Hypothalamus (tissue), 51 donors: ENCODE data around the gene SUGP1.
"Not testable (repeated sequence)": the region's sequence is repeated elsewhere in the genome, so short reads cannot be mapped to it uniquely, and the experiment has no call there.

Experiments
- DNase-seq, 51 donors: peaks; one replicate each; lab custom pipeline; 2025; lab: John Stamatoyannopoulos, UW

The SUGP1 gene

DNA sequence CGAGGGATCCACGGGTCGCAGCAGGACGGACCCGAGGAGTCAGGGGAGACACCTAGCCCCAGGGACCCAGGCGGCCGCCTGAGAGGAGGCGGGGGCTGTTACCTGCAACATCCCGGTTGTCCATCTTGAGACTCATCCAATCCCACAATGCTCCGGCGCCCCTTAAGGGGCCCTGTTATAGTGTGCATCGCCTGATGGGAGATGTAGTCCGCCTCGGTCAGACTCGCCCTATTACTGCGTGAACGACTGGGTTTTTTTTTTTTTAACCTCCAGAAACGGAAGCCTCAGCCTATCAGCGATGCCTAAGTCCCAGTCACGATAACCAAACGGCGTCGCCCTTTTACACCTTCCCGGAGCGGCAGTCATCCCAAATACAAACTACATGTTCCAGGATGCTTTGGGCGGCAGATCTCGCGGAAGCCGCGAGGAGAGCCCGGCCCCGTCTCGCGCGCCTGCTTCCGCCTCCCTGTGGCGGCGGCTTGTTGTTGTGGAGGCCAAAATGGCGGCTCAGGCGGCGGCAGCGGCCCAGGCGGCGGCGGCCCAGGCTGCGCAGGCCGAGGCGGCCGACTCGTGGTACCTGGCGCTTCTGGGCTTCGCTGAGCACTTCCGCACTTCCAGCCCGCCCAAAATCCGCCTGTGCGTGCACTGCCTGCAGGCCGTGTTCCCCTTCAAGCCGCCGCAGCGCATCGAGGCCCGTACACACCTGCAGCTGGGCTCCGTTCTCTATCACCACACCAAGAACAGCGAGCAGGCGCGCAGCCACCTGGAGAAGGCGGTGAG, at the start of gene SUGP1, which contains the start of gene MAU2:
SUGP1 (minus strand) TSS at position 149 of the 780 bp plus-strand sequence; CDS start at position 136, 13 bp downstream.
MAU2 (plus strand) TSS at position 469 of the 780 bp plus-strand sequence; CDS start at position 500, 31 bp downstream.
- peak; percentile 35 to 94 (median 82) for DNase-seq

DNA sequence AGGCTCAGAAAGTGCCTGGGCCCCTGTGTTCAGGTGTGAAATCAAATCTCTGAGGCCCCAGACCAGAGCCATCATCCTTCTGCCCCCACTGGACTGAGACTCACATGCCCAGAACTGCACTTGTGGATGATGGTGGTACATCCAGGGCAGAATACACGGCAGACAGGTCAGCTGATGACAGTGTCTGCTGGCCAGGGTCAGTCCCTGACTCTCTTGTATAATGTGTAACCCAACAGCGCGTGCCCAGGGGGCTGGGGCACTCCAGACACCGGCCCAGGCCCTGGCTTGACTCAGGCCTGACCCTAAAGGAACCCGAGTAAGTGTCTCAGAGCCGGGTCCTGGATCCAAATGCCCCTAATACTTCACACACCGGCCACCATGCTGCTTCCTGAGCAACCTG, 47.8 kb upstream of the SUGP1 start:
- DNase-seq: no peak

GRCh38 chr19:19366434-19367396, 46.4 kb upstream of the SUGP1 start:
- DNase-seq: peak in 35 of 51 donors; percentile 1 to 60 (median 22)

DNA sequence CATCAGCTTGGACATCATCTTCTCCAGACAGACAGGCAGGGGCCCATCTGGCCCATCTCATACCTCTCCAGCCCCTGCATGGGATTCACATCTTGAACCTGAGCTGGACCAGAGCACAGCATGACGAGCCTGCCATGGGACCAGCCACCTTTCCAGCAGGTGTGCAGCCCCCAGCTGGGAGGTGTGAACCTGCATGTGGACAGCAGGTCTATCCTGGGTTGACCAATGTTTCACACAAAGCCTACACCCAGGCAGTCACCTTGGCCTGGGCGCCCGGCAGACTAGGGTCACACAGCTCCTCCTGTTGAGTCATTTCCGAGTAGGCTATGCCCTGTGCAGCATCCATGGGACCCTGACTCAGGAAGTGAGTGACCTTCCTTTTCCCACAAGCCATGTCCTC, 41.8 kb upstream of the SUGP1 start:
- no peak for DNase-seq

DNA sequence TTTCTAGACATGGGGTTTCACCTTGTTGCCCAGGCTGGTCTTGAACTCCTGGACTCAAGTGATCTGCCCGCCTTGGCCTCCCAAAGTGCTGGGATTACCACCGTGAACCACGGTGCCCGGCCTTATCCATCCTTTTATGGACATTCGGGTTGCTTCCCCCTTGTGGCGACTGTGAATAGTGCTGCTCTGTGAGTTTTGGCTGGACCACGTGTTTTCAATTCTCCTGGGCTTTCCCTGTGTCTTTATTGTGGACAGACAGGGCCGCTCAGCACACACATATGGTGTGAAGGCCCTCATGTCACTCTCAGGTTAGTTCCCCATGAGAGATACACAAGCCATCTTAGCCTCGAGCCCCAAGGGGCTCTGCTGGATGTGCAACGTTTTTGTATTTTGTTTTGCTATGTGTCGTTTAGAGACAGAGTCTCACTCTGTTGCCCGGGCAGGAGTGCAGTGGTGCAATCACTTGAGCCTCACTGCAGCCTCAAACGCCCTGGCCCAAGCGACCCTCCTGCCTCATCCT, 40.8 kb upstream of the SUGP1 start:
- peak in 43 of 51 donors; percentile 5 to 71 (median 41) for DNase-seq

DNA sequence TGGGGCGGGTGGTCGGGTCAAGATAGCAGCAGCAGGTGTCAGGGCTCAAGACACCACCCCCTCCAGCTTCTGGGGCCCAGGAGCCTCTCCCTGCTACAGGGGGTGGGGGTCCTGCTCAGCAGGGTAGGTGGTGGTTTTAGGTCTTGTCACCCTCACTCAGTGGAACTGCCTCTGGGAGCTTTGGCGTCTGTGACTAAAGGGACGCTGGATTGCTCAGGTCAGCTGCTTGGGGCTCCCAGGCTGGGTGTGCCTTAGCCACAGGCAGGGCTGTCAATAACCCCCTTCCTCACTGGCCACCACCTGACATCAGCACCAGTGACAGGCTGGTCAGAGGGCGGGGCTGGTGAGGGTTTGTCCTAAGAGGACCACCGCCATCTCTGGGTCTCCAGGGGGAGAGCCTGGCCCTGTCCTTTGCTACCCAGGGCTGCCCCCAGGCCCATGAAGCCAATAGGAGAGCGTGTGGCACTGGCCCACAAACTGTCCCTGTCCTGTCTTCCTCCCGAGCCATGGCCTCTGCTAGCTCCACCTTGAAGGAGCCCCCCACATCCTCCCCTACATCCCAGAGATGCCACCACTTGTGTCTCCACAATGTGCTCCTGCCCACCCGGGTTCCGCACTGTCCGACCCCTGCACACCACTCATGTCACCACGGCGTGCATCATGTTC, 36.7 kb upstream of the SUGP1 start:
- DNase-seq: no peak

DNA sequence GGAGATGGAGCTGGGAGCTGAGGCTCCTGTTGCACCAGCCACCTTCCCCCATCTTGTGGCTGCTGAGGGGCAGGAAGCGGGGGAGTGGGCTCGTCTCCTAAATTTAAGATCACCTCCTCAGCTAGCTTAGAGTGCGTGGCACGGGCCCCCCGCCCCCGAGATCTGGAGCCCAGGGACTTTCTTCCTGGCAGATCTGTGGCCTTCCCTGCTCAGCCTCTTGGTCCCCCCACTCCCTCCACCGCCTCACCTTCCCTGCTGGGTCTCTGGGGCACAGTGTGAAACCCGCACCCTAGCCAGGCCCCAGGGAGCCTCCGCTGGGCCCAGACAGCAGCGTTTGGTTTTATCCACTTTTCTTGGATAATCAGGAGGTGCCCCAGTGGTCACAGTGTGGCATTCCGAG, 36.2 kb upstream of the SUGP1 start:
- no peak for DNase-seq

DNA sequence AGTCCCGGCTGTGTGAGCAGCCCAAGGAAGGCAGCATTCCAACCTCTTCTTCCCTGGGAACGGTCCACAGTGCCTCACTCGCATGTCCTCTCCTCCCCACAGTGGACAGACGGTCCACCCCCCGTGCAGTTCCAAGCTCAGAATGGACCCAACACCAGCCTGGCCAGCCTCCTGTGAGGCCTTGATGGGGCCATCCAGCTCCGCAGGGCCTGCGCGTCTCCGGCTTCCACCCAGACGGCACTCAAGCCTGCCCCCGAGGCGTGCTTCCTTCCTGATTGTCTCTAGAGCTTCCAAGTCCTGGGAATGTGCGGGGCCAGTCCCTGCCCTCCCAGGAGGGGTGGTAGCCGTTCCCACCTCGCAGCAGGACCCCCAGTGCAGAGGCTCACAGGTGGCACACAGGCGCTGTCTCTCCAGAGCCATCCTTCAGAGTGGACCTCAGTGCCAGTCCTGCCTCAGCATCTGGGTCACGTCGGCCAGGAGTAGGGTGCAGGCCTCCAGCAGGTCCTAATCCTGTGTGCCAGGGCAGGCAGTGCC, 35.4 kb upstream of the SUGP1 start:
- no peak for DNase-seq

DNA sequence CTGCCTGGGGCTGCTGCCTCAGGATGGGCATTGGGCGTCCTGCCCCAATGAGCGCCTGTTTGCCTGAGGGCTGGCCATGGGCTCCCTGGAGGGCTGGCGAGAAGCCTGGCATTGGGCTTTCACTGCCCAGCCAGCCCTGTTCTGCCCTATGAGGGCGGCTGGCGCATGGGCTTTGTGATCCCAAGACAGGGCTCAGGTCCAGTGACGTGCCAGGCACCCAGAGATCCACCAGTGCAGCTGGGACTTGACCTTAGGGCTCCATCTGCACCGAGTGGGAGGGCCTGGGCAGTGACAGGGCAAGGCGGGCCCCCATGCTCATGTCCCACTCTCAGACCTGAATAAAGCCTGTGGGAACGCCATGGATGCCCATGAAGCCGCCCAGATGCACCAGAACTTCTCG, 34.6 kb upstream of the SUGP1 start:
- peak in 1 of 51 donors; percentile 4 for DNase-seq

- no peak for DNase-seq
These were observed 33.7 kb upstream of the SUGP1 start for GRCh38 chr19:19354007-19354406.

DNA sequence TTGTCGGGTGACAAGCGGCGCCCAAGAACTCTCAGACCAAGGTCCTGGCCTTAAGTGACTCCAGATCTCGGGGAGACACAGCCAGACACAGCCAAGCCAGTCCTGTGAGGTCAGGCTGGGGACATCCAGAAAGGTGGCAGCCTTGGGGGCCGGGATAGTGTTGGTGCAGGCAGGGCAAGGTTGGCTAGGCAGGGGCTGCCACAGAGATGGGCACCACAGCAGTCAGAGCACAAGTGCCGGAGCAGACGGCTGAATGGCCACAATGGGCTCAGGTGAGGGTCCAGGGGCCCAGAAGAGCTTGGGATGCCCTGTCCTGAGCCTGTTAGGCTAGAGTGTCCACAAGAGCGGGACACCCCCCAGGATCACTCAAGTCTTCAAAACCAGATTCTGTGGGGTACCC, 32.5 kb upstream of the SUGP1 start:
- DNase-seq: no peak

DNA sequence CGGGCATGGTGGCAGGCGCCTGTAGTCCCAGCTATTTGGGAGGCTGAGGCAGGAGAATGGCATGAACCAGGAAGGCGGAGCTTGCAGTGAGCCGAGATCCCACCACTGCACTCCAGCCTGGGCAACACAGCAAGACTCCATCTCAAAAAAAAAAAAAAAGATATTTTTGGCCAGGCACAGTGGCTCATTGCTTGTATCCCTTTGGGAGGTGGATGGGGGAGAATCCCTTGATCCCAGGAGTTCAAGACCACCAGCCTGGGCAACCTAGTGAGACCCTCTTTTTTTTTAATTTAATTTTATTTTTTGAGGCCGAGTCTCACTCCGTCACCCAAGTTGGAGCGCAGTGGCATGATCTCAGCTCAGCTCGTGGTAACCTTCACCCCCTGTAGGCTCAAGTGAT, 30.4 kb upstream of the SUGP1 start:
- DNase-seq: not testable (repeated sequence)

DNA sequence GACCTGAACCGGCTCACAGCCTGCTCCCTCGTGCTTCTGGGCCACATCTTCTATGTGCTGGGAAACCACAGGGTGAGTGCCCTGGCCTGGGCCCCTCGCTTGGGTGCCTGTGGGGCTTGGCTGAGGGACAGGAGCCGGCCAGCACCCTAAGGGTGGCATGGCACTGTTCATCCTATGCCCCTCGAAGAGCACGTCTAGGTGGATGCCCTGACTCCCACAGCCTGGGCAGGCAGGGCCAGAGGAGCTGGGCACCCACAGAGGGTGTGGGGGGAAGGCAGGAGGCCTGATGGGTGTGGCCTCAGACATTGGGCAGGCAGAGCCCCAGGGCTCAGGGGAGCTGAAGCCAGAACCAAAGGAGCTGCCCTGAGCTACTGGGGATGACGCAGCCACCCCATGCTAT, 29.1 kb upstream of the SUGP1 start:
- no peak for DNase-seq

DNA sequence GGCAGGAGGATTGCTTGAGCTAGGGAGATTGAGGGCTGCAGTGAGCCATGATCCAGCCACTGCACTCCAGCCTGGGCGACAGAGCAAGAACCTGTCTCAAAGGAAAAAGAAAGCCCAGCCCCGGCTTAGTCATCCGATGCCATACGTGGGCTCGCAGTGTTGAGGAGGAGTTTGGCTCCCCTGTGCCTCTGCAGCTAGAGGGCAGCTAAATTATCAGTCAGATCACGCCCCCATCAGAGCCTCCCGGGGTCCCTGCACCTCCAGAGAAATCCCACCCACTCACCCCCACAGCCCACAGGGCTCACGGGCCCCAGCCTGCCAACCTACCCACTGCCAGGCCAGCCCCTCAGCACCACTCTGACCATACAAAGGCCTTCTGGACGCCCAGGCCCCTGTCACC, 28.0 kb upstream of the SUGP1 start:
- DNase-seq: peak in 2 of 51 donors; percentile 5 to 31

DNA sequence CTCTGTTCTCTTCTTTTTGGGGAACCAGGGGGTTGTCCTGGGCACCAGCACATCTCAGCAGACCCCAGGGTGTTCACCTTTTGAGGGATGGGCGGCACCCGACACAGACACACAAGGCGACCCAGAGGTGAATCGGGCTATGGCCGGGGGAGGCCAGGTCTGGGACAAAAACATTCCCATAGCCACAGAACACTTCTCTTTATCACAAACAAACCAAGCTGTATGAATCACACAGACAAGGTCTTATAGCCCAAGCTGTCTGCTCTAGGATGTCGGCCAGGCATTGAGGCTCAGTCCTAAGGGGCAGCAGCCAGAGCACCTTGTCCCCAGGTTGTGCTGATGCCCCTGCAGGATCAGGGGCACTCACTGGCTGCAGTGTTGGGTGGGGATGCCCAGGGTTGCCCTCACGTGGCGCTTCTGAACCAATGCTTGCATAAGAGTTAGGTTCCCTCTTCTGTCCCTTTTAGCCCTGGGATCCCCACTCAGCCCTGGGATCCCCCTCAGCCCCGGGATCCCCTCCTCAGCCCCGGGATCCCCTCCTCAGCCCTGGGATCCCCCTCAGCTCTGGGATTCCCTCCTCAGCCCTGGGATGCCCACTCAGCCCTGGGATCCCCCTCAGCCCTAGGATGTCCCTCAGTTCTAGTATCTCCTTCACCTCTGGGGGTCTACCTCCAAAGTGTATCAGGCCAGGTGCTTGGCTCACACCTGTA, 27.2 kb upstream of the SUGP1 start:
- DNase-seq: no peak

GRCh38 chr19:19345970-19346369, 25.7 kb upstream of the SUGP1 start:
- no peak for DNase-seq

DNA sequence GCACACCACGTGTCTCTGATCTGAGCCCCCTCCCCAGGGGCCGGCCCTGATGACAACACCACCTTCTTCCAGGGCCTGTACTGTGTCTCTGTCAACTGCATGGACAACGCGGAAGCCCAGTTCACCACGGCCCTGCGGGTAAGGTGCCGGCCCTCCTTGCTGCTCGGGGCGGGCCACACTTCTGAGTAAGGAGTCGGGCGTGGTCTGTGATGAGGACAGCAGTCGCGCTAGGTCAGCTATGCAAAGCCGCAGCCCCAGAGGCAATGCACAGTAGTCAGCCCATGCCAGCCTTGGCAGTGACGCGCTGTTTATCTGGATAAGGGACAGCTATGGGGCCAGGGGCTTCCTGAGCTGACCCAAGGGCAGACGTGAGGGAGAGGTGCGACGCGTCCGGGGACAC, 24.9 kb upstream of the SUGP1 start:
- DNase-seq: no peak

- DNase-seq: no peak
These were observed 23.5 kb upstream of the SUGP1 start for GRCh38 chr19:19343762-19344161.

DNA sequence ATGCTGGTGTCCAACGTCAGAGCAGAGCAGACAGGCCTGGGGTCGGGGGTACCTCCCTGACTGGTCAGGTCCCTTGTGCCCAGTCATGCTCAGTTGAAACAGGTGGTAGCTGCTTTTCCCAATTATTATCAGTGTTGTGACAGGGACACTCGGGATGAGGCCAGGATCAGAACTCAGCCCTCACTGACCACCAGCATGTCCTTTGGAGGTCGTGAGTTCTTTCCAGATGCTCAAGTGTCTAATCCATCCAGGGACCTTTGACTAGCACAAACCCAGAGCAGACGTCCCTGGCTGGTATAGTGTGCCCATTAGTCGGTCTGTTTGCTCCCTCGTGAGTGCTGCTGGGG, 22.7 kb upstream of the SUGP1 start:
- no peak for DNase-seq
